Stimulated activated CD4-positive, alpha-beta T cell treated with anti-CD3 and anti-CD28 coated beads, Interleukin-1b, Interleukin-23, amount 100 ng/mL, for 1 hour (primary cell): Measurements from ENCODE around the gene IPPK.
A peak's percentile ranks its signal among the peaks of the same experiment; 100 is the strongest.

Source experiments
- DNase-seq, 2 donors: peaks; one replicate each; pipeline ENCODE4 v3.0.0-alpha.2; 2020; ENCODE audit warnings: low read depth in 2 of 2

IPPK gene

GRCh38 chr9:92686954-92687353 is 17.0 kb upstream of the IPPK start:
- no peak for DNase-seq

GRCh38 chr9:92685022-92685421 is 15.1 kb upstream of the IPPK start:
- no peak for DNase-seq

- DNase-seq: no peak
Measured at GRCh38 chr9:92682269-92682668, 12.3 kb upstream of the IPPK start.

GRCh38 chr9:92680166-92681119 is 10.5 kb upstream of the IPPK start:
- DNase-seq: no peak

GRCh38 chr9:92679413-92680165 is 9.7 kb upstream of the IPPK start:
- no peak for DNase-seq

- DNase-seq: no peak
Measured at GRCh38 chr9:92671323-92671722, 1.4 kb upstream of the IPPK start.

- peak in 1 of 2 donors; percentile 6 for DNase-seq
Measured at GRCh38 chr9:92669527-92669889, 423 bp downstream of the IPPK start.

- no peak for DNase-seq
Measured at GRCh38 chr9:92668746-92669526, 995 bp downstream of the IPPK start.

- no peak for DNase-seq
Measured at GRCh38 chr9:92666912-92667532, 2.9 kb downstream of the IPPK start.

- DNase-seq: no peak
Measured at GRCh38 chr9:92666236-92666635, 3.7 kb downstream of the IPPK start.

GRCh38 chr9:92665836-92666235 is 4.1 kb downstream of the IPPK start:
- DNase-seq: no peak

- DNase-seq: no peak
Measured at GRCh38 chr9:92664394-92665152, 5.4 kb downstream of the IPPK start.

GRCh38 chr9:92663951-92664350 is 6.0 kb downstream of the IPPK start:
- DNase-seq: no peak

- DNase-seq: no peak
Measured at GRCh38 chr9:92663126-92663525, 6.8 kb downstream of the IPPK start.

GRCh38 chr9:92661743-92662142 is 8.2 kb downstream of the IPPK start:
- DNase-seq: no peak

- no peak for DNase-seq
Measured at GRCh38 chr9:92661127-92661526, 8.8 kb downstream of the IPPK start.

- no peak for DNase-seq
Measured at GRCh38 chr9:92660266-92660665, 9.7 kb downstream of the IPPK start.

- no peak for DNase-seq
Measured at GRCh38 chr9:92659601-92660000, 10.3 kb downstream of the IPPK start.

GRCh38 chr9:92658611-92659010 is 11.3 kb downstream of the IPPK start:
- no peak for DNase-seq

- DNase-seq: no peak
Measured at GRCh38 chr9:92658176-92658575, 11.8 kb downstream of the IPPK start.
